Body of pancreas (tissue), 4 donors: Measurements from ENCODE around the gene ZNF592.

Experiments
- POLR2A ChIP-seq, 3 donors: fragments of 450-650 bp; IDR thresholded peaks; one replicate each; pipeline ENCODE4 v1.6.1; 2016; ENCODE audit warnings: antibody characterized with exemption in 3 of 3, mild to moderate bottlenecking in 2 of 3
- TF ChIP-seq, protein P1 (sequence below), 7 experiments: fragments of 450-650 bp in 4 of 7; fragments of 200-600 bp in 3 of 7; sonication (generic) in 3 of 7; IDR thresholded peaks; one replicate each; pipeline ENCODE4 v1.5.1; 2016 to 2019; ENCODE audit warnings: antibody characterized with exemption in 7 of 7

DNA sequence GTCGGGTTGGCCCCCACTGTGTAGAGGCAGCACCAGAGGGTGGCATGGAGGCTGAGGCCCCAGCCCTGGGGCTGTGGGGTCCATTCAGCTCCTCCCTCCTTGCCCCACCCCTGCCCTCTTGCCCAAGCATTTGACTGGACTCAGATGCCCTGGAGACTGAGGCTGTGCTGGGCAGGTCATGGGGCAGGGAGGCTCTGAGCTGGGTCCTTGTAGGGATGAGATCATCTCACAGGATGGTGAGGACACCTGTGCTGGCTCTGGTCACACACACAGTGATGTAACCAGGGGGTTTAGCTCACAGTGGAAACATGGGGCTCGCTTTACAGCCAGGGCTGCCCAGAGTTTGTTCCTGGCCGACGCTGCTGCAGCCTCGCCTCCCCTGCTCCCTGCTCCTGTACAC, 86.6 kb downstream of the ZNF592 start:
- TF ChIP-seq POLR2A (IDR thresholded peaks at IDR 0.05) = no peak
- TF ChIP-seq, protein P1, sequence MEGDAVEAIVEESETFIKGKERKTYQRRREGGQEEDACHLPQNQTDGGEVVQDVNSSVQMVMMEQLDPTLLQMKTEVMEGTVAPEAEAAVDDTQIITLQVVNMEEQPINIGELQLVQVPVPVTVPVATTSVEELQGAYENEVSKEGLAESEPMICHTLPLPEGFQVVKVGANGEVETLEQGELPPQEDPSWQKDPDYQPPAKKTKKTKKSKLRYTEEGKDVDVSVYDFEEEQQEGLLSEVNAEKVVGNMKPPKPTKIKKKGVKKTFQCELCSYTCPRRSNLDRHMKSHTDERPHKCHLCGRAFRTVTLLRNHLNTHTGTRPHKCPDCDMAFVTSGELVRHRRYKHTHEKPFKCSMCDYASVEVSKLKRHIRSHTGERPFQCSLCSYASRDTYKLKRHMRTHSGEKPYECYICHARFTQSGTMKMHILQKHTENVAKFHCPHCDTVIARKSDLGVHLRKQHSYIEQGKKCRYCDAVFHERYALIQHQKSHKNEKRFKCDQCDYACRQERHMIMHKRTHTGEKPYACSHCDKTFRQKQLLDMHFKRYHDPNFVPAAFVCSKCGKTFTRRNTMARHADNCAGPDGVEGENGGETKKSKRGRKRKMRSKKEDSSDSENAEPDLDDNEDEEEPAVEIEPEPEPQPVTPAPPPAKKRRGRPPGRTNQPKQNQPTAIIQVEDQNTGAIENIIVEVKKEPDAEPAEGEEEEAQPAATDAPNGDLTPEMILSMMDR (IDR thresholded peaks at IDR 0.05) = no peak
